Epithelial cell of proximal tubule (primary cell): ENCODE measurements around the gene ARHGAP9. TPM values are rescaled to one million over a fixed set of nuclear protein-coding genes. Genes with fewer than 3 reads are reported as not detected.
"Not testable (repeated sequence)": the region's sequence is repeated elsewhere in the genome, so short reads cannot be mapped to it uniquely, and the experiment has no call there.

Experiments used
- DNase-seq: peaks from one replicate; pipeline ENCODE4 v3.0.0-alpha.2; 2011; ENCODE audit warnings: low read depth
- H3K4me3 ChIP-seq: 2 replicates; pipeline ENCODE4 v1.5.1; 2011; ENCODE audit warnings: low read depth, mild to moderate bottlenecking, low read length
- CTCF ChIP-seq: conservative IDR thresholded peaks from 2 replicates; pipeline ENCODE4 v1.5.1; 2012; ENCODE audit warnings: low read depth, mild to moderate bottlenecking, low read length
- total RNA-seq: library from RNA; depleted of rRNA; stranded (reverse); fragments of >200 nt; gene quantifications from 2 replicates; pipeline ENCODE4 v1.2.3, GENCODE V29; 2015

The ARHGAP9 gene
- total RNA-seq, 1 donor from 2014 or later: 0.29 TPM

GRCh38 chr12:57511588-57512325, 32.1 kb upstream of the ARHGAP9 start:
- H3K4me3 ChIP-seq: no peak overlapping the region
- no peak for DNase-seq
- no peak for TF ChIP-seq CTCF

GRCh38 chr12:57511161-57511560, 31.5 kb upstream of the ARHGAP9 start:
- TF ChIP-seq CTCF: no peak
- no peak for DNase-seq
- H3K4me3 ChIP-seq: no peak overlapping the region

- DNase-seq, H3K4me3 ChIP-seq: not testable (repeated sequence)
Observed at GRCh38 chr12:57507796-57508195, 28.1 kb upstream of the ARHGAP9 start.

DNA sequence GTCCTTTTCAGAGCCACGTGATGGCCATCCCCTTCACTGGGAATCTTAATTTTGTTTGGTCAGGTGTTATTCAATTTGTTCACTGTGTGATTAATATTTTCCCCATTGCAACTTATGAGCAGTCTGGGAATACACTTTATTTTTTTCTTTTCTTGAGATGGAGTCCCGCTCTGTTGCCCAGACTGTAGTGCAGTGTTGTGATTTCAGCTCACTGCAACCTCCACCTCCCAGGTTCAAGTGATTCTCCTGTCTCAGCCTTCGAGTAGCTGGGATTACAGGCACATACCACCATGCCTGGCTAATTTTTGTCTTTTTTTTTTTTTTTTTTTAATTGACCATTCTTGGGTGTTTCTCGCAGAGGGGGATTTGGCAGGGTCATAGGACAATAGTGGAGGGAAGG, 26.9 kb upstream of the ARHGAP9 start:
- not testable (repeated sequence) for DNase-seq, H3K4me3 ChIP-seq

DNA sequence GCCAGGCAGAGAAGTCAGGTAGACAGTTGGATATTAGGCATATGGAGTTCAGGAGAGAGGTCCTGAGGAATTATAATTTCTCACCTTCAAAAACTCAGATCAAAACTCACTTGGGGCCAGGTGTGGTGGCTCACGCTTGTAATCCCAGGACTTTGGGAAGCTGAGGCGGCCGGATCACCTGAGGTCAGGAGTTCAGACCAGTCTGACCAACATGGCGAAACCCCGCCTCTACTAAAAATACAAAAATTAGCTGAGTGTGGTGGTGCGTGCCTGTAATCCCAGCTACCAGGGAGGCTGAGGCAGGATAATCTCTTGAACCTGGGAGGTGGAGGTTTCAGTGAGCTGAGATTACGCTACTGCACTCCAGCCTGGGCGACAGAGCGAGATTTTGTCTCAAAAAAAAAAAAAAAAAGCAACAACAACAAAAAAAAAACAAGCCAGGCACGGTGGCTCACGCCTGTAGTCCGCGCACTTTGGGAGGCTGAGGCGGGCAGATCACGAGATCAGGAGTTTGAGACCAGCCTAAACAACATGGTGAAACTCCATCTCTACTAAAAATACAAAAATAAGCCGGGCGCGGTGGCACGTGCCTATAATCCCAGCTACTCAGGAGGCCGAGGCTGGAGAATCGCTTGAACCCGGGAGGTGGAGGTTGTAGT, 22.8 kb upstream of the ARHGAP9 start:
- not testable (repeated sequence) for DNase-seq

GRCh38 chr12:57500213-57500612, 20.5 kb upstream of the ARHGAP9 start:
- no peak for TF ChIP-seq CTCF
- DNase-seq: no peak
- H3K4me3 ChIP-seq: no peak overlapping the region

More for the DNA sequence above, 22.8 kb upstream of the ARHGAP9 start:
- H3K4me3 ChIP-seq: not testable (repeated sequence)

DNA sequence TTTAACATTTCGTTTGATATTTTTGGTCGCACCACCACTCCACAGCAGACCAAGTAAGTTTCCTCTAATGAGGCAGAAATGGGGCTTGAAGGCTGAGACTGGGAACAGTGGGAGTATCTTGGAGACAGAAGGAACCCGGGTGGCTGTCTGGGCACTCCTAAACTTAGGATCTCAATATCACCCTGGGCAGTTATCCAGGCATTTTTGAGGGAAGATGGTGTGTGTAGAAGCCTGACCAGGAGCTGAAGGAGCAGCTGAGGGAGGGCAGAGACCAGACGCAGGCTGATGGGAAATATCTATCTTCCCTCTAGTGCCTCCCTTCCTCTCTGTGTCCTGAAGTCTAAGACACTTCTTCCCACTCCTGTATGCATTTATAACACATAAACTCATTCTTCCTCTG, 18.9 kb upstream of the ARHGAP9 start:
- no peak for TF ChIP-seq CTCF
- H3K4me3 ChIP-seq: no peak overlapping the region
- no peak for DNase-seq

DNA sequence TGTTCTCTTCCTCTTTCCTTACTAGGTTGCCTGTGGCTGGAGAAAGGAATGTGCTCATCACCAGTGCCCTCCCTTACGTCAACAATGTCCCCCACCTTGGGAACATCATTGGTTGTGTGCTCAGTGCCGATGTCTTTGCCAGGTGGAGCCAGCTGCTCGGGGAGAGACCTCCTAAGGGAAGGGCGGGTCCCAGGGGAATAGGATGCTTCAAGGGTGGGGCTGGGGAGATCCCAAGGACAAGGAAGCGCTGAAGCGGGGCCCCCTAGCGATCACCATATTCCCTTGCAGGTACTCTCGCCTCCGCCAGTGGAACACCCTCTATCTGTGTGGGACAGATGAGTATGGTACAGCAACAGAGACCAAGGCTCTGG, 18.5 kb upstream of the ARHGAP9 start:
- no peak for DNase-seq
- no peak overlapping the region for H3K4me3 ChIP-seq
- TF ChIP-seq CTCF: no peak
